ENCODE measurements around the gene USP12. TPM values are rescaled to one million over a fixed set of nuclear protein-coding genes. Genes with fewer than 3 reads are reported as not detected.

Gene USP12
- total and polyA plus RNA-seq, 9 donors, result 9.5 to 23.6 (median 19.2) TPM

DNA sequence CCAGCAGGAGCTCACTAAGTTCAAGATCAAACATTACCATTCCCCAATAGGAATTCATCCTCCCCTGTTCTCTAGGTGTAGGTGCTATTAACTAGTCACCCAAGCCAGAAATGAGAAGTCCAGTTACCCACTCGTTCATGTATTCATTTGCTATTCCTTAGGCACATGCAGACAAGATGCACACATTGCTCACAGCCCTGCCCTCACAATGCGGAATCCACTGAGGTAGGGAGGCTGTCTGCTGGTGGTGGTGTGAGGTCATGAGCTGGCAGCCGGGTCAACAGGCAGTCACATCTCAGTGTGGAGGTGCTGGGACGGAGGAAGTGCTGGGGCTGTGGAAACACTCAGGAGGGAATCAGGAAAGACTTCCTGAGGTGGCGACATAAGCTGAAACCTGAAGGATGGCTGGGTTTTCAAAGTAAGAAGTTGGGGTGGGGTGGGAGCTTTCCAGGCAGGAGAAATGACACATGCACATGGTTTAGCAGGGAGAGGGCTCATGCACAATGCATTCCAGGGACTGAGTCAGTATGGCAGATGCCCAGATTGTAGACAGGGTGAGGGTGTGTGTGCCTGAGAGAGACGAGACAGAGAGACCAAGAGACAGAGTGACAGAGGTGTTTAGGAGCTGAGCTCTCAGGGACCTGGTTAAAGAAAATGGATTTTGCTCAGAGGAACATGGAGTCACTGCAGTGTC is 117.6 kb downstream of the USP12 start:
- Histone ChIP-seq H3K27me3 (no peaks in the 10 kb centered on the region), H3K4me1 (ENCODE audit: insufficient read depth) (no peaks in the 10 kb centered on the region), H3K27ac (no peak overlapping the region), H3K4me3 (no peak overlapping the region), H3K9me3 (no peaks in the 10 kb centered on the region), H3K36me3 (no peaks in the 10 kb centered on the region)
- no peak for DNase-seq
- intact Hi-C loops (cut with DNase I), result no loop called here
- TF ChIP-seq POLR2A (IDR thresholded peaks at IDR 0.05) (no peak), EP300 (IDR thresholded peaks at IDR 0.05) (no peak)
- TF ChIP-seq, protein P1, sequence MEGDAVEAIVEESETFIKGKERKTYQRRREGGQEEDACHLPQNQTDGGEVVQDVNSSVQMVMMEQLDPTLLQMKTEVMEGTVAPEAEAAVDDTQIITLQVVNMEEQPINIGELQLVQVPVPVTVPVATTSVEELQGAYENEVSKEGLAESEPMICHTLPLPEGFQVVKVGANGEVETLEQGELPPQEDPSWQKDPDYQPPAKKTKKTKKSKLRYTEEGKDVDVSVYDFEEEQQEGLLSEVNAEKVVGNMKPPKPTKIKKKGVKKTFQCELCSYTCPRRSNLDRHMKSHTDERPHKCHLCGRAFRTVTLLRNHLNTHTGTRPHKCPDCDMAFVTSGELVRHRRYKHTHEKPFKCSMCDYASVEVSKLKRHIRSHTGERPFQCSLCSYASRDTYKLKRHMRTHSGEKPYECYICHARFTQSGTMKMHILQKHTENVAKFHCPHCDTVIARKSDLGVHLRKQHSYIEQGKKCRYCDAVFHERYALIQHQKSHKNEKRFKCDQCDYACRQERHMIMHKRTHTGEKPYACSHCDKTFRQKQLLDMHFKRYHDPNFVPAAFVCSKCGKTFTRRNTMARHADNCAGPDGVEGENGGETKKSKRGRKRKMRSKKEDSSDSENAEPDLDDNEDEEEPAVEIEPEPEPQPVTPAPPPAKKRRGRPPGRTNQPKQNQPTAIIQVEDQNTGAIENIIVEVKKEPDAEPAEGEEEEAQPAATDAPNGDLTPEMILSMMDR (IDR thresholded peaks at IDR 0.05), result no peak
- 75 to 87% (median 84%) methylated on average over 6 of the region's 6 CpGs for WGBS, 3 donors

DNA sequence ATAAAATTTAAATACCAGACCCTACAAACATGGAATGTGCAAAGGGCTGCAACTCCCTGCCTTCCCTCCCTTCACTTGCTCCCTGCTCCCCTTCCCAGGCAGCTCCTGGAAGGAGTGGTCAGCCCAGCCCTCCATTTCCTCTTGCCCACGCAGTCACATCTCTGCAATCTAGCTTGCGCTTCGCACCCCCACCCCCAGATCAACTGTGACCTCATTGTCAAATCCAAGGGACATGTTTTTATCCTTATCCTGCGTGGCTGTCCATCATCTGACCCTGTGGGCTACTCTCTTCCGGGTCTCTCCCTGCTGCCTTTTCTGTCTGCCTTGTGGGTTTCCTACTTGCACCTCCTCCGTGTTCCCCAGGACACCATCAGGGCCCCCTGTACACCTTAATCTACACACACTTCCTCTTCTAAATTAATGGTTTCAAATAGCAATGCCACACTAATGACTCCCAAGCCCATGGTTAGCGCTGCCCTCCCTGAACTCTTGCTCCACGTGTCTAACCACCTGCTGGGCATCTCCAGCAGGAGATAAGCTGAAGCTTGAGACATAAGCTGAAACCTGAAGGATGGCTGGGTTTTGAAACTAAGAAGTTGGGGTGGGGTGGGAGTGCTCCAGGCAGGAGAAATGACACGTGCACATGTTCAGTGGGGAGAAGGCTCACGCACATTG is 118.3 kb downstream of the USP12 start:
- H3K4me3 ChIP-seq, result no peak overlapping the region
- H3K27me3 ChIP-seq, result no peaks in the 10 kb centered on the region
- WGBS, 3 donors, result 26 to 38% (median 30%) methylated on average over 10 of the region's 10 CpGs
- TF ChIP-seq, protein P1 (IDR thresholded peaks at IDR 0.05), result no peak
- no peak for TF ChIP-seq EP300 (IDR thresholded peaks at IDR 0.05)
- TF ChIP-seq POLR2A (IDR thresholded peaks at IDR 0.05), result no peak
- no peaks in the 10 kb centered on the region for H3K9me3 ChIP-seq
- intact Hi-C loops (cut with DNase I), result no loop called here
- DNase-seq, result no peak
- no peak overlapping the region for H3K27ac ChIP-seq
- H3K36me3 ChIP-seq, result no peaks in the 10 kb centered on the region
- no peaks in the 10 kb centered on the region for H3K4me1 ChIP-seq (ENCODE audit: insufficient read depth)

DNA sequence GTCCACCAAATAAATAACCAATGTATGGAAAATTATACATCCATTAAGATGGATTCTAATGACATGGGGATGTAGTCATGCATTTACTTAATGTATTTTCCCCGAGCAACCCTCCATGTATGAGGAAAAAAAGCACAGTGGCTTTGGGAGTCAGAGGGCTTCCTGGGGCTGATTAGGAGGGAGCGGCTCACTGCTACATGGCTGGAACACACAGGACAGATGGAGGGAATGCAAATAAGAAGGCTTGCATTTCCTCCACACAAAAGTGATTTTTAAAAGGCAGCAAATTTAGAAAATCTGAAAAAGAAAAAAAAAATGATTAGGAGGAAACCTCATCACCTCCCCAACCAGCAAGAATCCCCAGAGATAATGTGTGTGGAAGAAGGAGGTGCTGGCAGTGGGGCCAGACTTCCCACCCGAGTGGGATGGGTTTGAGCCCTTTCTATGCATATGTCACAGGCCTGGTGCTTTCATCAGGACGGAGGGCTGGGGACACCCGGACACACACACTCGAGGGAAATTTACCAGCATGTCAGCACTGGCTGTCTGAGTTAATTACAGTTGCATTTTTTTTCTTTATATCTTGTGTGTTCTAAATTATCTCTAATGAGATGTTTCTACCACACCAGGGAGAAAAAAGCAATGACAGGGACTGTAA is 118.9 kb downstream of the USP12 start:
- WGBS, 3 donors, result 38 to 48% (median 43%) methylated on average over 6 of the region's 6 CpGs
- Histone ChIP-seq H3K9me3 (no peaks in the 10 kb centered on the region), H3K27ac (no peak overlapping the region), H3K4me1 (ENCODE audit: insufficient read depth) (no peaks in the 10 kb centered on the region), H3K4me3 (no peak overlapping the region), H3K27me3 (no peaks in the 10 kb centered on the region), H3K36me3 (no peaks in the 10 kb centered on the region)
- DNase-seq, result no peak
- TF ChIP-seq, protein P1 (IDR thresholded peaks at IDR 0.05), result no peak
- TF ChIP-seq POLR2A (IDR thresholded peaks at IDR 0.05) (no peak), EP300 (IDR thresholded peaks at IDR 0.05) (no peak)
- intact Hi-C loops (cut with DNase I), result no loop called here

DNA sequence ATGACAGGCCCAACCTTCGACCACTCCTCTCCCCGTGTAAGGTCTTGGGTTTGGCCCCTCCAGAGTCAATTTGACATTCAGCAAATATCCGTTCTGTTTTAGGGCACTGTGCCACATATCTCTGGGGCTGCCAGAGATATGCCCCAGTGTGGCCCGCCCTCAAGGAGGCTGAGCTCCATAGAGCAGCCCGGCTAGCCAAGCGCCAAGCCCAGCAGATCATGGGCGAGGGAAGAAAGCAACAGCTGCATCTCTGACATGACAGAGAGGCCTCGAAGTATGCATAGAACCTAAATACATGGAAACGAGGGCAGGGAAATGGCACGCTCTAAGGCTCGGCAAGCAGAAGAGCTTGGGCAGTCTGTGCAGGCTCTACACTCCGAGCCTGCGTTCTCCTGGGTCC is 124.5 kb downstream of the USP12 start:
- WGBS, 3 donors, result 81 to 91% (median 86%) methylated on average over 13 of the region's 13 CpGs
- TF ChIP-seq POLR2A (IDR thresholded peaks at IDR 0.05) (no peak), EP300 (IDR thresholded peaks at IDR 0.05) (no peak)
- TF ChIP-seq, protein P1 (IDR thresholded peaks at IDR 0.05), result no peak

More for the DNA sequence above, 124.5 kb downstream of the USP12 start:
- H3K4me3 ChIP-seq, result no peak overlapping the region
- intact Hi-C loops (cut with DNase I), result no loop called here
- H3K4me1 ChIP-seq (ENCODE audit: insufficient read depth), result no peaks in the 10 kb centered on the region
- no peaks in the 10 kb centered on the region for H3K9me3 ChIP-seq
- no peaks in the 10 kb centered on the region for H3K27me3 ChIP-seq
- DNase-seq, result no peak
- no peaks in the 10 kb centered on the region for H3K36me3 ChIP-seq
- H3K27ac ChIP-seq, result no peak overlapping the region

Data from ovary (tissue), 9 donors.